ENCODE data around the gene MUCL3. TPM values are rescaled to one million over a fixed set of nuclear protein-coding genes. Genes with fewer than 3 reads are reported as not detected.

The MUCL3 gene
- total RNA-seq, 2 donors from 2014 or later, result under 0.01 to 0.52 TPM

GRCh38 chr6:30955367-30956042, 14.7 kb downstream of the MUCL3 start:
- H3K9me3 ChIP-seq, result no peaks in the 10 kb centered on the region
- H3K4me1 ChIP-seq, result peaks cover 11% of the 10 kb centered on the region
- H3K4me3 ChIP-seq, result peak overlapping the region in 1 of 2 donors; percentile 9
- no peak overlapping the region for H3K27ac ChIP-seq
- H3K36me3 ChIP-seq (replicated peaks in 1 of 2; ENCODE audit: insufficient read depth in 1 of 2, low read depth in 2 of 2), result no peaks in the 10 kb centered on the region
- intact Hi-C loops (cut with DNase I), result no loop called here
- DNase-seq (peak; percentile 35 to 55 (median 47)), ATAC-seq (peak; percentile 71)
- TF ChIP-seq CTCF (IDR thresholded peaks at IDR 0.05), result no peak
- peak in 1 of 3 donors; percentile 25 for TF ChIP-seq POLR2A (IDR thresholded peaks at IDR 0.05)
- 22 to 30% methylated on average over 16 to 46 of the region's 46 CpGs for WGBS, 2 donors
- H3K27me3 ChIP-seq, result no peaks in the 10 kb centered on the region

- H3K4me1 ChIP-seq, result peaks cover 11% of the 10 kb centered on the region
- no peak for DNase-seq
- H3K36me3 ChIP-seq (replicated peaks in 1 of 2; ENCODE audit: insufficient read depth in 1 of 2, low read depth in 2 of 2), result no peaks in the 10 kb centered on the region
- H3K27me3 ChIP-seq, result no peaks in the 10 kb centered on the region
- TF ChIP-seq CTCF (IDR thresholded peaks at IDR 0.05), result no peak
- TF ChIP-seq POLR2A (IDR thresholded peaks at IDR 0.05), result no peak
- H3K27ac ChIP-seq, result no peak overlapping the region
- WGBS, 2 donors, result 84% methylated on average over 2 of the region's 2 CpGs
- intact Hi-C loops (cut with DNase I), result no loop called here
- no peak overlapping the region for H3K4me3 ChIP-seq
- H3K9me3 ChIP-seq, result no peaks in the 10 kb centered on the region
- ATAC-seq, result no peak
These were observed 16.9 kb downstream of the MUCL3 start for GRCh38 chr6:30957716-30958115.

- DNase-seq (no peak), ATAC-seq (no peak)
- H3K27me3 ChIP-seq, result no peaks in the 10 kb centered on the region
- no peak for TF ChIP-seq POLR2A (IDR thresholded peaks at IDR 0.05)
- no peak for TF ChIP-seq CTCF (IDR thresholded peaks at IDR 0.05)
- H3K27ac ChIP-seq, result no peak overlapping the region
- 60 to 65% methylated on average over 9 of the region's 9 CpGs for WGBS, 2 donors
- no peaks in the 10 kb centered on the region for H3K9me3 ChIP-seq
- H3K4me3 ChIP-seq, result no peak overlapping the region
- no peaks in the 10 kb centered on the region for H3K36me3 ChIP-seq (replicated peaks in 1 of 2; ENCODE audit: insufficient read depth in 1 of 2, low read depth in 2 of 2)
- intact Hi-C loops (cut with DNase I), result no loop called here
- H3K4me1 ChIP-seq, result peaks cover 2% of the 10 kb centered on the region
These were observed 20.3 kb downstream of the MUCL3 start for GRCh38 chr6:30960907-30961673.

- Histone ChIP-seq H3K27ac (no peak overlapping the region), H3K9me3 (no peaks in the 10 kb centered on the region), H3K4me1 (no peaks in the 10 kb centered on the region), H3K27me3 (no peaks in the 10 kb centered on the region), H3K36me3 (replicated peaks in 1 of 2; ENCODE audit: insufficient read depth in 1 of 2, low read depth in 2 of 2) (no peaks in the 10 kb centered on the region), H3K4me3 (no peak overlapping the region)
- intact Hi-C loops (cut with DNase I), result no loop called here
- DNase-seq, result no peak
- TF ChIP-seq CTCF (IDR thresholded peaks at IDR 0.05), result no peak
- no peak for TF ChIP-seq POLR2A (IDR thresholded peaks at IDR 0.05)
- no peak for ATAC-seq
These were observed 21.9 kb downstream of the MUCL3 start for GRCh38 chr6:30962716-30963115.
